GM23338 (cell line): ENCODE measurements around the gene ZFC3H1. TPM values are rescaled to one million over a fixed set of nuclear protein-coding genes. Genes with fewer than 3 reads are reported as not detected.
"Not testable (repeated sequence)": the region's sequence is repeated elsewhere in the genome, so short reads cannot be mapped to it uniquely, and the experiment has no call there.

Experiments
- ATAC-seq: fragments of 200-7000 bp; cut with Tn5 transposase; 3 replicates; pipeline ENCODE4 v1.9.1; 2020
- DNase-seq: peaks from one replicate; pipeline ENCODE4 v3.0.0-alpha.2; 2015; ENCODE audit warnings: low spot score
- H2AFZ ChIP-seq: fragments of 200-600 bp; sonication (generic); 2 replicates; pipeline ENCODE4 v1.8.0; 2016; ENCODE audit warnings: antibody characterized with exemption, mild to moderate bottlenecking, moderate library complexity
- H3F3A ChIP-seq: fragments of 200-600 bp; sonication (generic); replicated peaks from 2 replicates; pipeline ENCODE4 v1.8.0; 2017; ENCODE audit warnings: antibody characterized with exemption, mixed run types, low read depth
- H3K27ac ChIP-seq: fragments of 200-600 bp; sonication (generic); 2 replicates; pipeline ENCODE4 v1.6.1; 2016; ENCODE audit warnings: low read depth
- H3K27me3 ChIP-seq: fragments of 200-600 bp; sonication (generic); 2 replicates; pipeline ENCODE4 v1.8.0; 2016; ENCODE audit warnings: mild to moderate bottlenecking, mixed run types, moderate library complexity; ENCODE audit not compliant: insufficient read depth
- H3K36me3 ChIP-seq: fragments of 200-600 bp; sonication (generic); 2 replicates; pipeline ENCODE4 v1.8.0; 2016; ENCODE audit warnings: mild to moderate bottlenecking; ENCODE audit not compliant: insufficient read depth
- H3K4me1 ChIP-seq: fragments of 200-600 bp; sonication (generic); 2 replicates; pipeline ENCODE4 v1.8.0; 2016; ENCODE audit warnings: mild to moderate bottlenecking, moderate library complexity; ENCODE audit not compliant: insufficient read depth
- H3K4me2 ChIP-seq: fragments of 200-600 bp; sonication (generic); 2 replicates; pipeline ENCODE4 v1.7.1; 2017; ENCODE audit warnings: mixed run types
- H3K4me3 ChIP-seq: fragments of 200-600 bp; sonication (generic); 2 replicates; pipeline ENCODE4 v1.6.1; 2016; ENCODE audit warnings: mixed run types
- H3K79me2 ChIP-seq: fragments of 200-600 bp; sonication (generic); replicated peaks from 2 replicates; pipeline ENCODE4 v1.8.0; 2017; ENCODE audit warnings: mild to moderate bottlenecking; ENCODE audit not compliant: insufficient read depth
- H3K9me2 ChIP-seq: fragments of 200-600 bp; sonication (generic); 2 replicates; pipeline ENCODE4 v1.8.0; 2017; ENCODE audit not compliant: insufficient read depth
- H4K20me1 ChIP-seq: fragments of 200-600 bp; sonication (generic); replicated peaks from 2 replicates; pipeline ENCODE4 v1.8.0; 2017; ENCODE audit warnings: mild to moderate bottlenecking; ENCODE audit not compliant: insufficient read depth
- H3K27ac Mint-ChIP-seq: 2 replicates; pipeline ENCODE4 v1.8.0; 2020; ENCODE audit warnings: inconsistent platforms, mild to moderate bottlenecking, moderate library complexity, mixed read lengths
- H3K27me3 Mint-ChIP-seq: 3 replicates; pipeline ENCODE4 v1.8.0; 2022; ENCODE audit warnings: low read depth, mild to moderate bottlenecking, moderate library complexity, mixed read lengths, inconsistent platforms; ENCODE audit not compliant: insufficient read depth, poor library complexity
- H3K36me3 Mint-ChIP-seq: 3 replicates; pipeline ENCODE4 v1.8.0; 2021; ENCODE audit warnings: low read depth, mild to moderate bottlenecking, inconsistent platforms, moderate library complexity, mixed read lengths
- H3K4me1 Mint-ChIP-seq: 3 replicates; pipeline ENCODE4 v1.8.0; 2020; ENCODE audit warnings: mild to moderate bottlenecking, inconsistent platforms, mixed read lengths
- H3K4me3 Mint-ChIP-seq: 3 replicates; pipeline ENCODE4 v1.8.0; 2021; ENCODE audit warnings: moderate library complexity, mild to moderate bottlenecking, inconsistent platforms, mixed read lengths
- H3K9me3 Mint-ChIP-seq: 3 replicates; pipeline ENCODE4 v1.8.0; 2020; ENCODE audit warnings: moderate library complexity, mild to moderate bottlenecking, inconsistent platforms, mixed read lengths
- EZH2 ChIP-seq: fragments of 200-600 bp; sonication (generic); IDR thresholded peaks from one replicate; pipeline ENCODE4 v1.8.0; 2017; ENCODE audit warnings: antibody characterized with exemption, mild to moderate bottlenecking, low read depth; ENCODE audit not compliant: unreplicated experiment
- JUNB ChIP-seq: IDR thresholded peaks from one replicate; pipeline ENCODE4 v1.6.1; 2016; ENCODE audit warnings: antibody characterized with exemption; ENCODE audit not compliant: unreplicated experiment
- NANOG ChIP-seq: IDR thresholded peaks from 2 replicates; pipeline ENCODE4 v1.6.1; 2016; ENCODE audit warnings: antibody characterized with exemption, borderline replicate concordance
- ZNF114 ChIP-seq: fragments of 250-450 bp; sonication (Bioruptor Pico); IDR thresholded peaks from 2 replicates; pipeline ENCODE4 v1.5.0; 2020; ENCODE audit warnings: mild to moderate bottlenecking, moderate library complexity
- polyA plus RNA-seq: library from polyadenylated mRNA; unstranded; fragments of >200 nt; fragmentation: Nextera tagmentation; extraction: Ambion mirVana; gene quantifications from 2 replicates; pipeline ENCODE4 v1.2.1, GENCODE V29; 2016
- total RNA-seq: library from RNA; depleted of rRNA; stranded (reverse); fragments of >200 nt; shearing (Covaris generic); gene quantifications from 2 replicates; pipeline ENCODE4 v1.2.3, GENCODE V29; 2014
- TF ChIP-seq, protein P1 (sequence below): IDR thresholded peaks from one replicate; pipeline ENCODE4 v1.6.1; 2018; ENCODE audit warnings: antibody characterized with exemption; ENCODE audit not compliant: unreplicated experiment
- TF ChIP-seq, protein P2 (sequence below), 2 experiments: fragments of 200-600 bp in 1 of 2; sonication (generic) in 1 of 2; conservative IDR thresholded peaks; 2 replicates each; pipeline versions ENCODE4 v1.5.1 to v1.6.1; 2016 to 2017; ENCODE audit warnings: antibody characterized with exemption in 2 of 2, low read depth in 2 of 2, mild to moderate bottlenecking in 2 of 2, moderate library complexity in 1 of 2
- TF ChIP-seq, protein P3 (sequence below): fragments of 250-450 bp; sonication (Bioruptor Pico); IDR thresholded peaks from 2 replicates; pipeline ENCODE4 v1.5.0; 2020; ENCODE audit warnings: mild to moderate bottlenecking, moderate library complexity

Gene ZFC3H1
- total and polyA plus RNA-seq, 2 experiments from 2014 or later: 30.3 to 46.2 TPM

DNA sequence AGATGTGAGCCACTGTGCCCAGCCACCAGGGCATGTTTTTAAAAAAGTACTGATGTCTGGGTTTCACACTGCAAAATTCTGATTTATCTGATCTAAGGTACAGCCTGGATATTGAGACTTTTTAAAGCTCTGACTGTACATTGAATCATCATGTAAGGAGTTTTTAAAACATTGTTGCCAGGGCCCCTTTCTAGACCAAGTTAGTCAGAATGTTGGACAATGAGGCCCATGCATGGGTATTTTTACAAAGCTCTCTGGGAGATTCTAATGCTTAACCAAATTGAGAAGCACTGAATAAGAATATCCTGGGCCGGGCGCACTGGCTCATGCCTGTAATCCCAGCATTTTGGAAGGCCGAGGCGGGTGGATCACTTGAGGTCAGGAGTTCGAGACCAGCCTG is 38.9 kb upstream of the ZFC3H1 start:
- no peak overlapping the region for H3K27ac ChIP-seq
- Mint-ChIP-seq H3K36me3 (peaks cover 15% of the 10 kb centered on the region; the same call in 2 of the 3 replicates), H3K4me3 (no peak overlapping the region), H3K27me3 (no peaks in the 10 kb centered on the region), H3K27ac (no peak overlapping the region), H3K9me3 (no peaks in the 10 kb centered on the region), H3K4me1 (no peaks in the 10 kb centered on the region)
- no peaks in the 10 kb centered on the region for H3F3A ChIP-seq
- ATAC-seq (no peak), DNase-seq (no peak)
- no peak overlapping the region for H3K4me2 ChIP-seq
- H3K4me1 ChIP-seq: no peaks in the 10 kb centered on the region
- TF ChIP-seq JUNB (no peak), EZH2 (no peak), NANOG (no peak), ZNF114 (CRISPR knock-in tag) (no peak)
- TF ChIP-seq, protein P1, sequence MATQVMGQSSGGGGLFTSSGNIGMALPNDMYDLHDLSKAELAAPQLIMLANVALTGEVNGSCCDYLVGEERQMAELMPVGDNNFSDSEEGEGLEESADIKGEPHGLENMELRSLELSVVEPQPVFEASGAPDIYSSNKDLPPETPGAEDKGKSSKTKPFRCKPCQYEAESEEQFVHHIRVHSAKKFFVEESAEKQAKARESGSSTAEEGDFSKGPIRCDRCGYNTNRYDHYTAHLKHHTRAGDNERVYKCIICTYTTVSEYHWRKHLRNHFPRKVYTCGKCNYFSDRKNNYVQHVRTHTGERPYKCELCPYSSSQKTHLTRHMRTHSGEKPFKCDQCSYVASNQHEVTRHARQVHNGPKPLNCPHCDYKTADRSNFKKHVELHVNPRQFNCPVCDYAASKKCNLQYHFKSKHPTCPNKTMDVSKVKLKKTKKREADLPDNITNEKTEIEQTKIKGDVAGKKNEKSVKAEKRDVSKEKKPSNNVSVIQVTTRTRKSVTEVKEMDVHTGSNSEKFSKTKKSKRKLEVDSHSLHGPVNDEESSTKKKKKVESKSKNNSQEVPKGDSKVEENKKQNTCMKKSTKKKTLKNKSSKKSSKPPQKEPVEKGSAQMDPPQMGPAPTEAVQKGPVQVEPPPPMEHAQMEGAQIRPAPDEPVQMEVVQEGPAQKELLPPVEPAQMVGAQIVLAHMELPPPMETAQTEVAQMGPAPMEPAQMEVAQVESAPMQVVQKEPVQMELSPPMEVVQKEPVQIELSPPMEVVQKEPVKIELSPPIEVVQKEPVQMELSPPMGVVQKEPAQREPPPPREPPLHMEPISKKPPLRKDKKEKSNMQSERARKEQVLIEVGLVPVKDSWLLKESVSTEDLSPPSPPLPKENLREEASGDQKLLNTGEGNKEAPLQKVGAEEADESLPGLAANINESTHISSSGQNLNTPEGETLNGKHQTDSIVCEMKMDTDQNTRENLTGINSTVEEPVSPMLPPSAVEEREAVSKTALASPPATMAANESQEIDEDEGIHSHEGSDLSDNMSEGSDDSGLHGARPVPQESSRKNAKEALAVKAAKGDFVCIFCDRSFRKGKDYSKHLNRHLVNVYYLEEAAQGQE: no peak
- TF ChIP-seq, protein P2, sequence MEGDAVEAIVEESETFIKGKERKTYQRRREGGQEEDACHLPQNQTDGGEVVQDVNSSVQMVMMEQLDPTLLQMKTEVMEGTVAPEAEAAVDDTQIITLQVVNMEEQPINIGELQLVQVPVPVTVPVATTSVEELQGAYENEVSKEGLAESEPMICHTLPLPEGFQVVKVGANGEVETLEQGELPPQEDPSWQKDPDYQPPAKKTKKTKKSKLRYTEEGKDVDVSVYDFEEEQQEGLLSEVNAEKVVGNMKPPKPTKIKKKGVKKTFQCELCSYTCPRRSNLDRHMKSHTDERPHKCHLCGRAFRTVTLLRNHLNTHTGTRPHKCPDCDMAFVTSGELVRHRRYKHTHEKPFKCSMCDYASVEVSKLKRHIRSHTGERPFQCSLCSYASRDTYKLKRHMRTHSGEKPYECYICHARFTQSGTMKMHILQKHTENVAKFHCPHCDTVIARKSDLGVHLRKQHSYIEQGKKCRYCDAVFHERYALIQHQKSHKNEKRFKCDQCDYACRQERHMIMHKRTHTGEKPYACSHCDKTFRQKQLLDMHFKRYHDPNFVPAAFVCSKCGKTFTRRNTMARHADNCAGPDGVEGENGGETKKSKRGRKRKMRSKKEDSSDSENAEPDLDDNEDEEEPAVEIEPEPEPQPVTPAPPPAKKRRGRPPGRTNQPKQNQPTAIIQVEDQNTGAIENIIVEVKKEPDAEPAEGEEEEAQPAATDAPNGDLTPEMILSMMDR (conservative IDR thresholded peaks at IDR 0.05; ENCODE audit: low read depth in 2 of 2): no peak
- TF ChIP-seq, protein P3, sequence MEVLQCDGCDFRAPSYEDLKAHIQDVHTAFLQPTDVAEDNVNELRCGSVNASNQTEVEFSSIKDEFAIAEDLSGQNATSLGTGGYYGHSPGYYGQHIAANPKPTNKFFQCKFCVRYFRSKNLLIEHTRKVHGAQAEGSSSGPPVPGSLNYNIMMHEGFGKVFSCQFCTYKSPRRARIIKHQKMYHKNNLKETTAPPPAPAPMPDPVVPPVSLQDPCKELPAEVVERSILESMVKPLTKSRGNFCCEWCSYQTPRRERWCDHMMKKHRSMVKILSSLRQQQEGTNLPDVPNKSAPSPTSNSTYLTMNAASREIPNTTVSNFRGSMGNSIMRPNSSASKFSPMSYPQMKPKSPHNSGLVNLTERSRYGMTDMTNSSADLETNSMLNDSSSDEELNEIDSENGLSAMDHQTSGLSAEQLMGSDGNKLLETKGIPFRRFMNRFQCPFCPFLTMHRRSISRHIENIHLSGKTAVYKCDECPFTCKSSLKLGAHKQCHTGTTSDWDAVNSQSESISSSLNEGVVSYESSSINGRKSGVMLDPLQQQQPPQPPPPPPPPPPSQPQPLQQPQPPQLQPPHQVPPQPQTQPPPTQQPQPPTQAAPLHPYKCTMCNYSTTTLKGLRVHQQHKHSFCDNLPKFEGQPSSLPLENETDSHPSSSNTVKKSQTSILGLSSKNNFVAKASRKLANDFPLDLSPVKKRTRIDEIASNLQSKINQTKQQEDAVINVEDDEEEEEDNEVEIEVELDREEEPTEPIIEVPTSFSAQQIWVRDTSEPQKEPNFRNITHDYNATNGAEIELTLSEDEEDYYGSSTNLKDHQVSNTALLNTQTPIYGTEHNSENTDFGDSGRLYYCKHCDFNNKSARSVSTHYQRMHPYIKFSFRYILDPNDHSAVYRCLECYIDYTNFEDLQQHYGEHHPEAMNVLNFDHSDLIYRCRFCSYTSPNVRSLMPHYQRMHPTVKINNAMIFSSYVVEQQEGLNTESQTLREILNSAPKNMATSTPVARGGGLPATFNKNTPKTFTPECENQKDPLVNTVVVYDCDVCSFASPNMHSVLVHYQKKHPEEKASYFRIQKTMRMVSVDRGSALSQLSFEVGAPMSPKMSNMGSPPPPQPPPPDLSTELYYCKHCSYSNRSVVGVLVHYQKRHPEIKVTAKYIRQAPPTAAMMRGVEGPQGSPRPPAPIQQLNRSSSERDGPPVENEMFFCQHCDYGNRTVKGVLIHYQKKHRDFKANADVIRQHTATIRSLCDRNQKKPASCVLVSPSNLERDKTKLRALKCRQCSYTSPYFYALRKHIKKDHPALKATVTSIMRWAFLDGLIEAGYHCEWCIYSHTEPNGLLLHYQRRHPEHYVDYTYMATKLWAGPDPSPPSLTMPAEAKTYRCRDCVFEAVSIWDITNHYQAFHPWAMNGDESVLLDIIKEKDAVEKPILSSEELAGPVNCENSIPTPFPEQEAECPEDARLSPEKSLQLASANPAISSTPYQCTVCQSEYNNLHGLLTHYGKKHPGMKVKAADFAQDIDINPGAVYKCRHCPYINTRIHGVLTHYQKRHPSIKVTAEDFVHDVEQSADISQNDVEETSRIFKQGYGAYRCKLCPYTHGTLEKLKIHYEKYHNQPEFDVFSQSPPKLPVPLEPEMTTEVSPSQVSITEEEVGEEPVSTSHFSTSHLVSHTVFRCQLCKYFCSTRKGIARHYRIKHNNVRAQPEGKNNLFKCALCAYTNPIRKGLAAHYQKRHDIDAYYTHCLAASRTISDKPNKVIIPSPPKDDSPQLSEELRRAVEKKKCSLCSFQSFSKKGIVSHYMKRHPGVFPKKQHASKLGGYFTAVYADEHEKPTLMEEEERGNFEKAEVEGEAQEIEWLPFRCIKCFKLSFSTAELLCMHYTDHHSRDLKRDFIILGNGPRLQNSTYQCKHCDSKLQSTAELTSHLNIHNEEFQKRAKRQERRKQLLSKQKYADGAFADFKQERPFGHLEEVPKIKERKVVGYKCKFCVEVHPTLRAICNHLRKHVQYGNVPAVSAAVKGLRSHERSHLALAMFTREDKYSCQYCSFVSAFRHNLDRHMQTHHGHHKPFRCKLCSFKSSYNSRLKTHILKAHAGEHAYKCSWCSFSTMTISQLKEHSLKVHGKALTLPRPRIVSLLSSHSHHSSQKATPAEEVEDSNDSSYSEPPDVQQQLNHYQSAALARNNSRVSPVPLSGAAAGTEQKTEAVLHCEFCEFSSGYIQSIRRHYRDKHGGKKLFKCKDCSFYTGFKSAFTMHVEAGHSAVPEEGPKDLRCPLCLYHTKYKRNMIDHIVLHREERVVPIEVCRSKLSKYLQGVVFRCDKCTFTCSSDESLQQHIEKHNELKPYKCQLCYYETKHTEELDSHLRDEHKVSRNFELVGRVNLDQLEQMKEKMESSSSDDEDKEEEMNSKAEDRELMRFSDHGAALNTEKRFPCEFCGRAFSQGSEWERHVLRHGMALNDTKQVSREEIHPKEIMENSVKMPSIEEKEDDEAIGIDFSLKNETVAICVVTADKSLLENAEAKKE (CRISPR knock-in tag): no peak
- H3K79me2 ChIP-seq: no peaks in the 10 kb centered on the region
- H3K4me3 ChIP-seq: no peak overlapping the region
- H3K36me3 ChIP-seq: no peaks in the 10 kb centered on the region; the same call in 1 of the 2 replicates
- no peaks in the 10 kb centered on the region for H4K20me1 ChIP-seq
- no peaks in the 10 kb centered on the region for H3K9me2 ChIP-seq
- no peaks in the 10 kb centered on the region for H3K27me3 ChIP-seq
- H2AFZ ChIP-seq: no peak overlapping the region

DNA sequence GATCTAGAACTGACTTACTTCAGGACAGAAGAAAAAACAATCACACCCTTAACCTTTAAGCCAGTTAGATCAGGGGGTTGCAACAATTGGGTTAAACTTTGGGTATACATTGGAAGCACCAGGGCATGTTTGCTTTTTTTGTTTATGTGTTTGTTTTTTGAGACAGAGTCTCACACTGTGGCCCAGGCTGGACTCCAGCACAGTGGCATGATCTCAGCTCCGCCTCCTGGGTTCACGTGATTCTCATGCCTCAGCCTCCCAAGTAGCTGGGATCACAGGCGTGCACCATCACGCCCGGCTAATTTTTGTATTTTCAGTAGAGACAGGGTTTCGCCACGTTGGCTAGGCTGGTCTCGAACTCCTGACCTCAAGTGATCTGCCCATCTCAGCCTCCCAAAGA is 38.5 kb upstream of the ZFC3H1 start:
- not testable (repeated sequence) for H3K4me3 ChIP-seq, H4K20me1 ChIP-seq, DNase-seq, H3K27me3 ChIP-seq, H3K4me3 Mint-ChIP-seq, H3K4me2 ChIP-seq, H2AFZ ChIP-seq, H3K4me1 Mint-ChIP-seq, H3K27ac ChIP-seq, H3K4me1 ChIP-seq, H3K27me3 Mint-ChIP-seq, ATAC-seq, H3K9me2 ChIP-seq, H3K79me2 ChIP-seq, H3K27ac Mint-ChIP-seq, H3K36me3 ChIP-seq, H3F3A ChIP-seq, H3K9me3 Mint-ChIP-seq
- H3K36me3 Mint-ChIP-seq: peaks cover 15% of the 10 kb centered on the region; the same call in 2 of the 3 replicates
